HepG2 (cell line): ENCODE measurements around the gene MTX2. TPM values are rescaled to one million over a fixed set of nuclear protein-coding genes. Genes with fewer than 3 reads are reported as not detected.
A peak's percentile ranks its signal among the peaks of the same experiment; 100 is the strongest.

Experiments
- ATM ChIP-seq: fragments of 450-650 bp; IDR thresholded peaks from 2 replicates; pipeline ENCODE4 v1.7.1; 2017; ENCODE audit warnings: mild to moderate bottlenecking, borderline replicate concordance
- CBFB ChIP-seq: sonication (generic); formaldehyde crosslinking; IDR thresholded peaks from 2 replicates; pipeline ENCODE4 v1.4.0; 2020; ENCODE audit warnings: missing genetic modification reagents
- CSRNP2 ChIP-seq: sonication (generic); formaldehyde crosslinking; conservative IDR thresholded peaks from 2 replicates; pipeline ENCODE4 v1.8.0; 2022; ENCODE audit warnings: low read depth, missing genetic modification reagents
- DMTF1 ChIP-seq: sonication (generic); formaldehyde crosslinking; IDR thresholded peaks from 2 replicates; pipeline ENCODE4 v1.4.0; 2020; ENCODE audit warnings: mild to moderate bottlenecking, missing genetic modification reagents
- DNMT3B ChIP-seq: conservative IDR thresholded peaks from 2 replicates; pipeline ENCODE4 v1.6.1; 2016; ENCODE audit warnings: missing biosample characterization, control low read depth
- FOXA3 ChIP-seq: IDR thresholded peaks from 2 replicates; pipeline ENCODE4 v1.6.1; 2016; ENCODE audit warnings: missing genetic modification reagents, missing compliant biosample characterization
- HDAC2 ChIP-seq: sonication (generic); formaldehyde crosslinking; IDR thresholded peaks from 2 replicates; pipeline ENCODE4 v1.4.0; 2020; ENCODE audit warnings: missing genetic modification reagents
- HNRNPUL1 ChIP-seq: fragments of 200-400 bp; formaldehyde crosslinking; IDR thresholded peaks from 2 replicates; pipeline ENCODE4 v1.6.1; 2017; ENCODE audit warnings: low read depth, mild to moderate bottlenecking, low read length, moderate library complexity
- KLF15 ChIP-seq: sonication (generic); formaldehyde crosslinking; IDR thresholded peaks from 2 replicates; pipeline ENCODE4 v1.8.1; 2023; ENCODE audit warnings: borderline replicate concordance, mild to moderate bottlenecking, inconsistent platforms, missing genetic modification reagents, mixed read lengths
- MAFF ChIP-seq: IDR thresholded peaks from 2 replicates; pipeline ENCODE4 v1.6.1; 2011; ENCODE audit warnings: low read depth, low read length, improper control_type of control experiment
- MED8 ChIP-seq: sonication (generic); formaldehyde crosslinking; IDR thresholded peaks from 2 replicates; pipeline ENCODE4 v1.8.1; 2023; ENCODE audit warnings: mild to moderate bottlenecking, missing genetic modification reagents; ENCODE audit not compliant: insufficient replicate concordance
- MIER2 ChIP-seq: IDR thresholded peaks from 2 replicates; pipeline ENCODE4 v1.6.1; 2016; ENCODE audit warnings: missing biosample characterization, missing genetic modification reagents
- MTERF4 ChIP-seq: sonication (generic); formaldehyde crosslinking; IDR thresholded peaks from 2 replicates; pipeline ENCODE4 v1.8.0; 2023; ENCODE audit warnings: mild to moderate bottlenecking, missing genetic modification reagents
- PATZ1 ChIP-seq: sonication (generic); formaldehyde crosslinking; IDR thresholded peaks from 2 replicates; pipeline ENCODE4 v1.4.0; 2020; ENCODE audit warnings: missing genetic modification reagents
- PBX2 ChIP-seq: IDR thresholded peaks from 2 replicates; pipeline ENCODE4 v1.6.1; 2016; ENCODE audit warnings: control low read depth
- PCBP1 ChIP-seq: fragments of 200-400 bp; formaldehyde crosslinking; IDR thresholded peaks from 2 replicates; pipeline ENCODE4 v1.6.1; 2017; ENCODE audit warnings: mild to moderate bottlenecking, low read depth, low read length, borderline replicate concordance
- SOX13 ChIP-seq, 3 experiments: fragments of 450-650 bp in 1 of 3; sonication (generic) in 1 of 3; formaldehyde crosslinking in 1 of 3; IDR thresholded peaks in 2 of 3; conservative IDR thresholded peaks in 1 of 3; 2 replicates each; pipeline versions ENCODE4 v1.5.0 to v1.6.1; 2016 to 2020; ENCODE audit warnings: antibody characterized with exemption in 1 of 3, mild to moderate bottlenecking in 1 of 3, missing compliant biosample characterization in 1 of 3, missing genetic modification reagents in 1 of 3, moderate library complexity in 1 of 3
- ZNF292 ChIP-seq: sonication (generic); formaldehyde crosslinking; IDR thresholded peaks from 2 replicates; pipeline ENCODE4 v1.8.1; 2022; ENCODE audit warnings: mild to moderate bottlenecking, low read depth, missing genetic modification reagents, borderline replicate concordance
- ZNF644 ChIP-seq: IDR thresholded peaks from 2 replicates; pipeline ENCODE4 v1.6.1; 2016; ENCODE audit warnings: low read depth
- ZNF670 ChIP-seq: sonication (generic); formaldehyde crosslinking; IDR thresholded peaks from 2 replicates; pipeline ENCODE4 v1.8.0; 2022; ENCODE audit warnings: mild to moderate bottlenecking, missing genetic modification reagents, borderline replicate concordance
- polyA plus RNA-seq, 8 experiments: library from polyadenylated mRNA; depleted of rRNA in 3 of 8; stranded (reverse) in 7 of 8; unstranded in 1 of 8; fragments of >200 nt; fragmentation: Illumina TruSeq in 4 of 8; extraction: Trizol in 4 of 8; gene quantifications; 2 replicates each; pipeline versions ENCODE4 v1.2.1 to v1.2.3, GENCODE V29; 2011 to 2016; ENCODE audit warnings: low read depth in 4 of 8, missing spikeins in 1 of 8, mixed read lengths in 1 of 8; ENCODE audit not compliant: insufficient read depth in 1 of 8
- total RNA-seq, 5 experiments: library from RNA; depleted of rRNA; stranded (reverse); fragments of >200 nt; fragmentation: Illumina TruSeq; extraction: Trizol; gene quantifications; 2 replicates each; pipeline ENCODE4 v1.2.3, GENCODE V29; 2016; ENCODE audit warnings: low read depth in 1 of 5

Gene MTX2
- total and polyA plus RNA-seq, 2 of the 13 experiments (the other 11 are each of a cell fraction or from before 2014, with no cell fraction given): 58.1 to 75.7 TPM

- TF ChIP-seq ZNF292 (CRISPR knock-in tag) (peak; percentile 98), ZNF644 (CRISPR knock-in tag) (0 out of 2 replicates have a peak, but pooled peaks have one; percentile 49), HDAC2 (CRISPR knock-in tag) (peak; percentile 79), CSRNP2 (CRISPR knock-in tag) (no peak), ATM (no peak), ZNF670 (CRISPR knock-in tag) (peak; percentile 63), SOX13 (IDR thresholded peaks at IDR 0.05) (no peak), SOX13 (CRISPR knock-in tag; conservative IDR thresholded peaks at IDR 0.05 in 1 of 2, IDR thresholded peaks at IDR 0.05 in 1 of 2) (peak in 1 of 2 experiments; percentile 59; a peak in 1 of 4 replicates), MIER2 (CRISPR knock-in tag) (peak; percentile 48; the same call in 1 of the 2 replicates), PCBP1 (peak; percentile 81; the same call in 1 of the 2 replicates), CBFB (CRISPR knock-in tag) (peak; percentile 84; the same call in 1 of the 2 replicates), FOXA3 (CRISPR knock-in tag) (peak; percentile 32), DMTF1 (CRISPR knock-in tag) (no peak), PBX2 (CRISPR knock-in tag) (no peak), PATZ1 (CRISPR knock-in tag) (peak; percentile 85), KLF15 (CRISPR knock-in tag) (peak; percentile 85; the same call in 1 of the 2 replicates), MED8 (CRISPR knock-in tag) (peak; percentile 94), MAFF (no peak), MTERF4 (CRISPR knock-in tag) (peak; percentile 92; the same call in 1 of the 2 replicates), DNMT3B (CRISPR knock-in tag) (0 out of 2 replicates have a peak, but pooled peaks have one; percentile 66), HNRNPUL1 (peak; percentile 51; the same call in 1 of the 2 replicates)
Observed at GRCh38 chr2:176269319-176270099, at the start of gene MTX2 (continued).
